Measurements from ENCODE around the gene ALOXE3.
"Not testable (repeated sequence)": the region's sequence is repeated elsewhere in the genome, so short reads cannot be mapped to it uniquely, and the experiment has no call there.

ALOXE3 gene

GRCh38 chr17:8122422-8122923 lies 4.2 kb upstream of the ALOXE3 start:
- peak in 1 of 3 experiments; percentile 25 for DNase-seq (ENCODE audit: low read depth in 3 of 3)

- DNase-seq (ENCODE audit: low read depth in 3 of 3), result peak in 1 of 3 experiments; percentile 66
Observed at GRCh38 chr17:8121681-8122421, 3.5 kb upstream of the ALOXE3 start.

- DNase-seq (ENCODE audit: low read depth in 3 of 3), result no peak
Observed at GRCh38 chr17:8121407-8121680, 3.0 kb upstream of the ALOXE3 start.

GRCh38 chr17:8120520-8121406 lies 2.4 kb upstream of the ALOXE3 start:
- peak in 2 of 3 experiments; percentile 71 to 83 for DNase-seq (ENCODE audit: low read depth in 3 of 3)

- DNase-seq (ENCODE audit: low read depth in 3 of 3), result peak; percentile 84 to 92 (median 85)
Observed at GRCh38 chr17:8119581-8120519, 1.5 kb upstream of the ALOXE3 start.

- DNase-seq (ENCODE audit: low read depth in 3 of 3), result peak in 2 of 3 experiments; percentile 71 to 87
Observed at GRCh38 chr17:8118769-8119580, 661 bp upstream of the ALOXE3 start.

- DNase-seq (ENCODE audit: low read depth in 3 of 3), result no peak
Observed at GRCh38 chr17:8117367-8117979, 841 bp downstream of the ALOXE3 start.

- no peak for DNase-seq (ENCODE audit: low read depth in 3 of 3)
Observed at GRCh38 chr17:8116776-8117175, 1.5 kb downstream of the ALOXE3 start.

- DNase-seq (ENCODE audit: low read depth in 3 of 3), result no peak
Observed at GRCh38 chr17:8110907-8111306, 7.4 kb downstream of the ALOXE3 start.

GRCh38 chr17:8110456-8110804 lies 7.9 kb downstream of the ALOXE3 start:
- no peak for DNase-seq (ENCODE audit: low read depth in 3 of 3)

GRCh38 chr17:8109661-8110455 lies 8.5 kb downstream of the ALOXE3 start:
- DNase-seq (ENCODE audit: low read depth in 3 of 3), result peak in 2 of 3 experiments; percentile 63 to 76

- DNase-seq (ENCODE audit: low read depth in 3 of 3), result no peak
Observed at GRCh38 chr17:8108972-8109660, 9.2 kb downstream of the ALOXE3 start.

- not testable (repeated sequence) for DNase-seq (ENCODE audit: low read depth in 3 of 3)
Observed at GRCh38 chr17:8106980-8107379, 11.3 kb downstream of the ALOXE3 start.

GRCh38 chr17:8105957-8106398 lies 12.3 kb downstream of the ALOXE3 start:
- DNase-seq (ENCODE audit: low read depth in 3 of 3), result no peak

- no peak for DNase-seq (ENCODE audit: low read depth in 3 of 3)
Observed at GRCh38 chr17:8104911-8105310, 13.4 kb downstream of the ALOXE3 start.

- DNase-seq (ENCODE audit: low read depth in 3 of 3), result no peak
Observed at GRCh38 chr17:8103549-8103948, 14.8 kb downstream of the ALOXE3 start.

- DNase-seq (ENCODE audit: low read depth in 3 of 3), result no peak
Observed at GRCh38 chr17:8101721-8102120, 16.6 kb downstream of the ALOXE3 start.

- DNase-seq (ENCODE audit: low read depth in 3 of 3), result no peak
Observed at GRCh38 chr17:8100763-8101162, 17.6 kb downstream of the ALOXE3 start.

GRCh38 chr17:8100111-8100510 lies 18.2 kb downstream of the ALOXE3 start:
- no peak for DNase-seq (ENCODE audit: low read depth in 3 of 3)

Data from stimulated activated CD4-positive, alpha-beta T cell treated with anti-CD3 and anti-CD28 coated beads, TNF-alpha, amount 100 ng/mL, for 24 hours (primary cell).